GM12878 (cell line): ENCODE measurements around the gene PLA2G5. TPM values are rescaled to one million over a fixed set of nuclear protein-coding genes. Genes with fewer than 3 reads are reported as not detected.

Experiments
- ATAC-seq: fragments of 200-7000 bp; cut with Tn5 transposase; 3 replicates; pipeline ENCODE4 v1.9.1; 2020; ENCODE audit warnings: mild to moderate bottlenecking, moderate library complexity
- BruUV-seq: library from RNA; stranded (reverse); fragments of 400-500 nt; replicated peaks from 2 replicates; lab custom pipeline; 2021; lab: Mats Ljungman, UMichigan
- CTCF ChIA-PET: fragments of 300-600 bp; sonication (Branson Sonifier 250); formaldehyde crosslinking; extraction: SDS; loops from one replicate; lab custom pipeline; 2021; ENCODE audit warnings: inconsistent platforms; lab: Yijun Ruan, JAX
- POLR2A ChIA-PET: fragments of 350-600 bp; formaldehyde crosslinking; extraction: SDS; loops from one replicate; lab custom pipeline; 2021; ENCODE audit warnings: inconsistent platforms; lab: Charles Lee
- RAD21 ChIA-PET: fragments of 300-600 bp; sonication (Branson Sonifier 250); formaldehyde crosslinking; loops from one replicate; lab custom pipeline; 2023; ENCODE audit warnings: antibody characterized with exemption; ENCODE audit not compliant: unreplicated experiment; lab: Charles Lee
- SMC1A ChIA-PET: fragments of 300-600 bp; sonication (Branson Sonifier 250); formaldehyde crosslinking; loops from one replicate; lab custom pipeline; 2023; ENCODE audit not compliant: unreplicated experiment, uncharacterized antibody; lab: Charles Lee
- DNase-seq: peaks from one replicate; pipeline ENCODE4 v3.0.0-alpha.2; 2011; ENCODE audit warnings: low read depth, low spot score
- FAIRE-seq: peaks from 3 replicates; lab custom pipeline; 2011; peaks lifted over from hg19 to GRCh38; lab: Jason Lieb, UNC
- H2AFZ ChIP-seq: 2 replicates; pipeline ENCODE4 v1.6.0; 2011; ENCODE audit warnings: low read depth, low read length, control low read depth; ENCODE audit not compliant: control insufficient read depth
- H3K27ac ChIP-seq: 2 replicates; pipeline ENCODE4 v1.5.1; 2011; ENCODE audit warnings: control low read depth; ENCODE audit not compliant: control insufficient read depth, insufficient read depth
- H3K27me3 ChIP-seq, 2 experiments: replicated peaks in 1 of 2; 2 replicates each; pipeline versions ENCODE4 v1.6.0 to v1.6.1; 2011; ENCODE audit warnings: low read length in 1 of 2; ENCODE audit not compliant: control insufficient read depth in 2 of 2, insufficient read depth in 2 of 2
- H3K36me3 ChIP-seq, 2 experiments: 2 replicates each; pipeline ENCODE4 v1.5.1; 2011; ENCODE audit warnings: low read length in 1 of 2; ENCODE audit not compliant: control insufficient read depth in 2 of 2, insufficient read depth in 2 of 2
- H3K4me1 ChIP-seq: 2 replicates; pipeline ENCODE4 v1.6.1; 2011; ENCODE audit warnings: mild to moderate bottlenecking, low read length, moderate library complexity, mixed read lengths; ENCODE audit not compliant: control insufficient read depth, insufficient read depth
- H3K4me2 ChIP-seq: 2 replicates; pipeline ENCODE4 v1.6.0; 2011; ENCODE audit warnings: control low read depth; ENCODE audit not compliant: control insufficient read depth, insufficient read depth
- H3K4me3 ChIP-seq: fragments of 200-600 bp; sonication (generic); 2 replicates; pipeline ENCODE4 v1.5.1; 2016
- H3K79me2 ChIP-seq: 2 replicates; pipeline ENCODE4 v1.6.0; 2011; ENCODE audit warnings: low read length; ENCODE audit not compliant: control insufficient read depth, insufficient read depth
- H3K9ac ChIP-seq: 2 replicates; pipeline ENCODE4 v1.8.0; 2011; ENCODE audit warnings: low read length, control low read depth, mixed read lengths; ENCODE audit not compliant: control insufficient read depth, insufficient read depth
- H3K9me3 ChIP-seq: replicated peaks from 3 replicates; pipeline ENCODE4 v1.5.1; 2011; ENCODE audit warnings: mild to moderate bottlenecking, low read length; ENCODE audit not compliant: control insufficient read depth, insufficient read depth
- H4K20me1 ChIP-seq: 2 replicates; pipeline ENCODE4 v1.6.0; 2011; ENCODE audit not compliant: control insufficient read depth, insufficient read depth
- BCLAF1 ChIP-seq: fragments of 450-650 bp; IDR thresholded peaks from 2 replicates; pipeline ENCODE4 v1.6.1; 2017; ENCODE audit warnings: antibody characterized with exemption, mild to moderate bottlenecking, moderate library complexity
- CBX3 ChIP-seq: fragments of 200-600 bp; sonication (generic); IDR thresholded peaks from 2 replicates; pipeline ENCODE4 v1.6.1; 2016; ENCODE audit warnings: low read depth, borderline replicate concordance
- E2F8 ChIP-seq: fragments of 450-650 bp; IDR thresholded peaks from 2 replicates; pipeline ENCODE4 v1.6.1; 2018; ENCODE audit warnings: mild to moderate bottlenecking, low read depth, moderate library complexity; ENCODE audit not compliant: partially characterized antibody
- IRF3 ChIP-seq: fragments of 450-650 bp; IDR thresholded peaks from 2 replicates; pipeline ENCODE4 v1.6.1; 2014; ENCODE audit warnings: mild to moderate bottlenecking
- SMC3 ChIP-seq: IDR thresholded peaks from 2 replicates; pipeline ENCODE4 v1.6.1; 2011; ENCODE audit warnings: low read length, improper control_type of control experiment, borderline replicate concordance
- SUPT20H ChIP-seq: IDR thresholded peaks from 2 replicates; pipeline ENCODE4 v1.6.1; 2011; ENCODE audit warnings: low read depth, mild to moderate bottlenecking, low read length, moderate library complexity, borderline replicate concordance; ENCODE audit not compliant: control insufficient read depth
- YBX1 ChIP-seq: fragments of 450-650 bp; IDR thresholded peaks from 2 replicates; pipeline ENCODE4 v1.6.1; 2016; ENCODE audit warnings: antibody characterized with exemption
- WGBS: methylation state at CpG from one replicate; pipeline ENCODE4 v1.1.6; 2016; ENCODE audit warnings: low lambda C conversion rate; ENCODE audit not compliant: insufficient replicate concordance, insufficient coverage; ENCODE audit errors: missing lambda C conversion rate; 5-methylcytosine and 5-hydroxymethylcytosine counted together
- in situ Hi-C: fragments of 300-500 bp; cut with MboI; formaldehyde crosslinking; loops from 9 replicates; pipeline ENCODE4 v1.14.3; 2018; ENCODE audit warnings: mixed read lengths
- intact Hi-C: fragments of 100-400 bp; cut with micrococcal nuclease; formaldehyde crosslinking; loops from one replicate; pipeline ENCODE4 v1.14.2; 2022; ENCODE audit not compliant: unreplicated experiment
- polyA plus RNA-seq, 11 experiments: library from polyadenylated mRNA; depleted of rRNA in 4 of 11; unstranded in 6 of 11; stranded (reverse) in 5 of 11; fragments of >200 nt; fragmentation: Nextera tagmentation in 4 of 11; fragmentation: Illumina TruSeq in 1 of 11; extraction: Ambion mirVana in 4 of 11; extraction: Trizol in 1 of 11; gene quantifications; 1 replicate in 1 of 11; 2 replicates in 10 of 11; pipeline versions ENCODE4 v1.2.1 to v1.2.3, GENCODE V29; 2011 to 2016; ENCODE audit warnings: inconsistent platforms in 2 of 11, missing spikeins in 2 of 11, low read depth in 1 of 11
- total RNA-seq, 4 experiments: library from RNA; depleted of rRNA in 3 of 4; stranded (reverse); fragments of >200 nt in 3 of 4; fragmentation: Illumina TruSeq in 1 of 4; extraction: Trizol in 1 of 4; gene quantifications; 2 replicates each; pipeline versions ENCODE4 v1.2.1 to v1.2.3, GENCODE V29; 2013 to 2021
- TF ChIP-seq, protein P1 (sequence below): IDR thresholded peaks from 2 replicates; pipeline ENCODE4 v1.6.1; 2012; ENCODE audit warnings: low read depth, low read length, improper control_type of control experiment

PLA2G5 gene
- total and polyA plus RNA-seq, 10 of the 15 experiments (the other 5 are each of a cell fraction or from before 2014, with no cell fraction given): 0.10 to 0.19 (median 0.17) TPM; not detected in 7

DNA sequence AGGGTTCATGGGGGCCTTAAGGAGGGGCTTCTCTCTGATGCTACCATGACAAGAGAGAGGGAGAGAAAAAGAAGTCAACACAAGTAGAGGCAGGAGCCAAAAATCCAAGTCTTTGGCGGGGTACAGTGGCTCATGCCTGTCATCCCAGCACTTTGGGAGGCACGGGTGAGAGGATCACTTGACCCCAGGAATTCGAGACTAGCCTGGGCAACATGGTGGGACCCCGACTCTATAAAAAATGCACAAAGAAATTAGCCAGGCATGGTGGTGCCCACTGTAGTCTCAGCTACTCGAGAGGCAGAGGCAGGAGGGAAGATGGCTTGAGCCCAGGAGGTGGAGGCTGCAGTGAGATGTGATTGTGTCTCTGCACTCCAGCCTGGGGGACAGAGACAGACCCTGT is 8.7 kb downstream of the PLA2G5 start (continued):
- TF ChIP-seq E2F8 (no peak), SUPT20H (no peak)

- H3K4me3 ChIP-seq: peak overlapping the region; percentile 21; the same call in 1 of the 2 replicates
- ChIA-PET SMC1A (interaction anchor here (1.0 to 4.1 kb wide), 6 partner anchors 13 to 72 kb away, joined by 3 to 27 read pairs (median 8); no protein-coding TSS in a partner anchor), RAD21 (interaction anchor here (0.5 to 3.1 kb wide), 6 partner anchors 21 to 193 kb away, joined by 3 to 15 read pairs (median 6); partner anchors contain the start of gene PLA2G2D), CTCF (interaction anchor here (0.7 to 3.7 kb wide), 6 partner anchors 16 to 196 kb away, joined by 3 to 17 read pairs (median 4); no protein-coding TSS in a partner anchor), POLR2A (interaction anchor here (0.6 to 2.6 kb wide), 5 partner anchors 11 to 666 kb away, joined by 3 to 11 read pairs (median 3); no protein-coding TSS in a partner anchor)
- no peaks in the 10 kb centered on the region for H3K36me3 ChIP-seq
- H3K4me2 ChIP-seq: peak overlapping the region; percentile 4; the same call in 1 of the 2 replicates
- no peaks in the 10 kb centered on the region for H3K27me3 ChIP-seq
- DNase-seq (no peak), ATAC-seq (peak; percentile 2; the same call in 2 of the 3 replicates), FAIRE-seq (no peak)
- in situ Hi-C loops (no loop called here), intact Hi-C loops (loop anchor here (5.0 kb wide), 1 partner anchor 162 kb away; no protein-coding TSS in a partner anchor)
- 60% methylated on average over 8 of the region's 8 CpGs for WGBS
- H3K9ac ChIP-seq: 0 out of 2 replicates have a peak overlapping the region, but pooled peaks have one; percentile 29
- H3K79me2 ChIP-seq: no peaks in the 10 kb centered on the region
- peak overlapping the region; percentile 2; the same call in 1 of the 2 replicates for H3K27ac ChIP-seq
- H2AFZ ChIP-seq: no peak overlapping the region
- H3K4me1 ChIP-seq: peaks cover 45% of the 10 kb centered on the region
- no TSS peak for BruUV-seq
- H4K20me1 ChIP-seq: no peaks in the 10 kb centered on the region
- no peaks in the 10 kb centered on the region for H3K9me3 ChIP-seq
- no peak for TF ChIP-seq SMC3
- TF ChIP-seq, protein P1, sequence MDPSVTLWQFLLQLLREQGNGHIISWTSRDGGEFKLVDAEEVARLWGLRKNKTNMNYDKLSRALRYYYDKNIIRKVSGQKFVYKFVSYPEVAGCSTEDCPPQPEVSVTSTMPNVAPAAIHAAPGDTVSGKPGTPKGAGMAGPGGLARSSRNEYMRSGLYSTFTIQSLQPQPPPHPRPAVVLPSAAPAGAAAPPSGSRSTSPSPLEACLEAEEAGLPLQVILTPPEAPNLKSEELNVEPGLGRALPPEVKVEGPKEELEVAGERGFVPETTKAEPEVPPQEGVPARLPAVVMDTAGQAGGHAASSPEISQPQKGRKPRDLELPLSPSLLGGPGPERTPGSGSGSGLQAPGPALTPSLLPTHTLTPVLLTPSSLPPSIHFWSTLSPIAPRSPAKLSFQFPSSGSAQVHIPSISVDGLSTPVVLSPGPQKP: no peak
- TF ChIP-seq YBX1: no peak
- no peak for TF ChIP-seq BCLAF1
- TF ChIP-seq CBX3: no peak
- no peak for TF ChIP-seq IRF3
Measured at GRCh38 chr1:20079661-20080305, 9.8 kb downstream of the PLA2G5 start.
